ENCODE measurements around the gene RNASE2.
"Not testable (repeated sequence)": the region's sequence is repeated elsewhere in the genome, so short reads cannot be mapped to it uniquely, and the experiment has no call there.

- TF ChIP-seq, protein P1, sequence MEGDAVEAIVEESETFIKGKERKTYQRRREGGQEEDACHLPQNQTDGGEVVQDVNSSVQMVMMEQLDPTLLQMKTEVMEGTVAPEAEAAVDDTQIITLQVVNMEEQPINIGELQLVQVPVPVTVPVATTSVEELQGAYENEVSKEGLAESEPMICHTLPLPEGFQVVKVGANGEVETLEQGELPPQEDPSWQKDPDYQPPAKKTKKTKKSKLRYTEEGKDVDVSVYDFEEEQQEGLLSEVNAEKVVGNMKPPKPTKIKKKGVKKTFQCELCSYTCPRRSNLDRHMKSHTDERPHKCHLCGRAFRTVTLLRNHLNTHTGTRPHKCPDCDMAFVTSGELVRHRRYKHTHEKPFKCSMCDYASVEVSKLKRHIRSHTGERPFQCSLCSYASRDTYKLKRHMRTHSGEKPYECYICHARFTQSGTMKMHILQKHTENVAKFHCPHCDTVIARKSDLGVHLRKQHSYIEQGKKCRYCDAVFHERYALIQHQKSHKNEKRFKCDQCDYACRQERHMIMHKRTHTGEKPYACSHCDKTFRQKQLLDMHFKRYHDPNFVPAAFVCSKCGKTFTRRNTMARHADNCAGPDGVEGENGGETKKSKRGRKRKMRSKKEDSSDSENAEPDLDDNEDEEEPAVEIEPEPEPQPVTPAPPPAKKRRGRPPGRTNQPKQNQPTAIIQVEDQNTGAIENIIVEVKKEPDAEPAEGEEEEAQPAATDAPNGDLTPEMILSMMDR (IDR thresholded peaks at IDR 0.05), result not testable (repeated sequence)
- TF ChIP-seq POLR2AphosphoS5 (IDR thresholded peaks at IDR 0.05; ENCODE audit: insufficient read depth in 1 of 2, low read depth in 1 of 2); POLR2A (IDR thresholded peaks at IDR 0.05): not testable (repeated sequence)
These were observed 3.7 kb downstream of the RNASE2 start for GRCh38 chr14:20958946-20959345.
